ENCODE results near the gene MYO1F. TPM values are rescaled to one million over a fixed set of nuclear protein-coding genes. Genes with fewer than 3 reads are reported as not detected.

MYO1F gene
- total RNA-seq, 1 experiment from 2014 or later = not detected

DNA sequence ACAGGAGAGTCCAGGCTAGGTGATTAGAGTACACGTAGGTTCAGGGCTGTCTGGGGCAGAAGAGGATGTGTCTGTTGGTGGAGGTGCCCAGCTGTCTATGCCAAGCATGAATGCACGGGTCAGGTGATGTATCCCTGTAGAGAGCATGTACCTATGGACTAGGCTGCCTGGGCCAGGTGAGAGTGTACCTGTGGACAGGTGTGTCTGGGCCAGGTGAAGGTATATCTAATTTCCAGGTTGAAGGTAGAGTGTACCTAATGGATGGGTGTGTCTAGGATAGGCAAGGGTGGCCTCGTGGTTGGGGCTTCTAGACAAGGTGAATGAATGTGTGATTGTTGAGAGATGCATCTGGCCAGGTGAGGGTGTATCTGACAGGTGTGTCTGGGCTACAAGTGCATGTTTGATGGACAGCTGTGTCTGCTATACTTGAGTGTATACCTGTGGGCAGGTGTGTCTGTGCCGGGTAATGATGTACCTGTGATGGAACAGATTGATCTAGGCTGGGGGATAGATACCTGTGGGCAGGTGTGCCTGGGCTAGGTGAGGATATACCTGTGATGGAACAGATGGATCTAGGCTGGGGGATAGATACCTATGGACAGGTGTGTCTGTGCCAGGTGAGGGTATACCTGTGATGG lies 47.8 kb downstream of the MYO1F start:
- no peak for DNase-seq
- no peaks in the 10 kb centered on the region for H3K27me3 Mint-ChIP-seq (ENCODE audit: unreplicated experiment)
- H3K36me3 Mint-ChIP-seq (ENCODE audit: insufficient read depth, unreplicated experiment) = peaks cover 4% of the 10 kb centered on the region
- TF ChIP-seq, protein P1, sequence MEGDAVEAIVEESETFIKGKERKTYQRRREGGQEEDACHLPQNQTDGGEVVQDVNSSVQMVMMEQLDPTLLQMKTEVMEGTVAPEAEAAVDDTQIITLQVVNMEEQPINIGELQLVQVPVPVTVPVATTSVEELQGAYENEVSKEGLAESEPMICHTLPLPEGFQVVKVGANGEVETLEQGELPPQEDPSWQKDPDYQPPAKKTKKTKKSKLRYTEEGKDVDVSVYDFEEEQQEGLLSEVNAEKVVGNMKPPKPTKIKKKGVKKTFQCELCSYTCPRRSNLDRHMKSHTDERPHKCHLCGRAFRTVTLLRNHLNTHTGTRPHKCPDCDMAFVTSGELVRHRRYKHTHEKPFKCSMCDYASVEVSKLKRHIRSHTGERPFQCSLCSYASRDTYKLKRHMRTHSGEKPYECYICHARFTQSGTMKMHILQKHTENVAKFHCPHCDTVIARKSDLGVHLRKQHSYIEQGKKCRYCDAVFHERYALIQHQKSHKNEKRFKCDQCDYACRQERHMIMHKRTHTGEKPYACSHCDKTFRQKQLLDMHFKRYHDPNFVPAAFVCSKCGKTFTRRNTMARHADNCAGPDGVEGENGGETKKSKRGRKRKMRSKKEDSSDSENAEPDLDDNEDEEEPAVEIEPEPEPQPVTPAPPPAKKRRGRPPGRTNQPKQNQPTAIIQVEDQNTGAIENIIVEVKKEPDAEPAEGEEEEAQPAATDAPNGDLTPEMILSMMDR (IDR thresholded peaks at IDR 0.05; ENCODE audit: unreplicated experiment) = no peak
- no TSS peak for BruUV-seq (replicated peaks)
- no peaks in the 10 kb centered on the region for H3K9me3 Mint-ChIP-seq (ENCODE audit: low read depth, unreplicated experiment)
- peaks cover 11% of the 10 kb centered on the region for H3K4me1 Mint-ChIP-seq (ENCODE audit: low read depth, unreplicated experiment)
- H3K4me3 Mint-ChIP-seq (ENCODE audit: low read depth, unreplicated experiment) = no peak overlapping the region
- CTCF ChIA-PET = no interaction called here
- intact Hi-C loops (cut with micrococcal nuclease; ENCODE audit: unreplicated experiment) = no loop called here
- no peak overlapping the region for H3K27ac Mint-ChIP-seq (ENCODE audit: unreplicated experiment)

DNA sequence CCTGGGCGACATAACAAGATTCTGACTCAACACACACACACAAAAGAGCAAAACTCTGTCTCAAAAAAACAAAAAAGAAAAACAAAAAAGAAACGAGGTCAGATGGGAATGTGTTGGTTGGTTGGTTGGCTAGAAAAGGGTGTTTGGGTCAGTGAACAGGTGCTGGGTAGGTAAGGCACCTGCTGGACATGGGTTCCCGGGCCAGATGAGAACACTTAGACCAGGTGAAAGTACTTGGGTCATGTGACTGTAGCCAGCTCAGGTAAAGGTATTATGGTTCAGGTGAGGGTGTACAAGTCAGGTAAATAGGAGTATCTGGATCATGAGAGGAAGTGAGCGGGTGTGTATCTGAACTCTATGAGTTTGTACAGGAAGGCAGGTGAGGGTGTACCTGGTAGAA lies 48.7 kb downstream of the MYO1F start:
- intact Hi-C loops (cut with micrococcal nuclease; ENCODE audit: unreplicated experiment) = no loop called here
- TF ChIP-seq, protein P1 (IDR thresholded peaks at IDR 0.05; ENCODE audit: unreplicated experiment) = no peak
- no peaks in the 10 kb centered on the region for H3K9me3 Mint-ChIP-seq (ENCODE audit: low read depth, unreplicated experiment)
- DNase-seq = no peak
- CTCF ChIA-PET = no interaction called here
- peaks cover 4% of the 10 kb centered on the region for H3K36me3 Mint-ChIP-seq (ENCODE audit: insufficient read depth, unreplicated experiment)
- BruUV-seq (replicated peaks) = no TSS peak
- H3K4me1 Mint-ChIP-seq (ENCODE audit: low read depth, unreplicated experiment) = peaks cover 11% of the 10 kb centered on the region
- no peaks in the 10 kb centered on the region for H3K27me3 Mint-ChIP-seq (ENCODE audit: unreplicated experiment)
- no peak overlapping the region for H3K4me3 Mint-ChIP-seq (ENCODE audit: low read depth, unreplicated experiment)
- H3K27ac Mint-ChIP-seq (ENCODE audit: unreplicated experiment) = no peak overlapping the region

DNA sequence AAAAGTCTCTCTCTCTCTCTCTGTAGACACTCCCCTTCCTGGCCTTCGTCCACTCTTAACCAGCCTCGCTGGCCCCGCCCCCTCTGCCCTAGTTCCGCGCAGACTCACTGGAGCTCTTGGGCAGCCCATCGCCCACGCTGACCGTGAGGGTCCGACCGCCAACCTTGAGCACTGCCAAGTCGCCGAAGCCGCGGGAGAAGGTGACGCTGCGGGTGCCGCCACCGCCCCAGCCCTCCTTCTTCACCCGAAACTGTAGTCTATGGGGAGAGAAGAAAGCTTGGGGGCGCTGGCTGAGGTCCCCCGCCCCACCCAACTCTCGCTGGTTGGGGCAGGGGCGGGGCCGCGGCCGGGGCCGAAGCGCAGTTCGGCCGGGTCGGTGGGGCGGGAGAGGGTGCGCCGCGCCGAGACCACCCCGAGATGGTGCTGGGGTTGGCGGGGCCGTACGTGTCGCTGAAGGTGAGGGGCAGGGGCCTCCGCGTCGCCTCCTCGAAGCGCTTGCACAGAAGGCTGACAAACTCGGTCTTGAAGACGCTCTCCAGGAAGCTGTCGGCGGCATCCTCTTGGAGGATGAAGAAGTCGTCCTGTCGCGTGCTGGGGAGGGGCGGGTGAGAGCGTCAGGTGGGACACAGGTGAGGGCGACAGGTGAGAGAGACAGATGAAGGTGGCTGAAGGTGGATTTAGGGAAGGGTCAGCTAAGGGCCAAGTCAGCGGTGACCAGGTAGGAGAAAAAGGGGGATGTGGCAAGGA lies 50.7 kb downstream of the MYO1F start:
- Mint-ChIP-seq H3K4me1 (ENCODE audit: low read depth, unreplicated experiment) (peaks cover 11% of the 10 kb centered on the region), H3K9me3 (ENCODE audit: low read depth, unreplicated experiment) (no peaks in the 10 kb centered on the region), H3K36me3 (ENCODE audit: insufficient read depth, unreplicated experiment) (peaks cover 4% of the 10 kb centered on the region), H3K4me3 (ENCODE audit: low read depth, unreplicated experiment) (no peak overlapping the region), H3K27me3 (ENCODE audit: unreplicated experiment) (no peaks in the 10 kb centered on the region), H3K27ac (ENCODE audit: unreplicated experiment) (no peak overlapping the region)
- BruUV-seq (replicated peaks) = no TSS peak
- TF ChIP-seq, protein P1 (IDR thresholded peaks at IDR 0.05; ENCODE audit: unreplicated experiment) = no peak
- CTCF ChIA-PET = interaction anchor here (0.6 to 1.0 kb wide), 3 partner anchors 13 to 1155 kb away, joined by 3 read pairs; partner anchors contain the start of genes MARCHF2 and ZNF414
- intact Hi-C loops (cut with micrococcal nuclease; ENCODE audit: unreplicated experiment) = no loop called here
- DNase-seq = peak; percentile 92

DNA sequence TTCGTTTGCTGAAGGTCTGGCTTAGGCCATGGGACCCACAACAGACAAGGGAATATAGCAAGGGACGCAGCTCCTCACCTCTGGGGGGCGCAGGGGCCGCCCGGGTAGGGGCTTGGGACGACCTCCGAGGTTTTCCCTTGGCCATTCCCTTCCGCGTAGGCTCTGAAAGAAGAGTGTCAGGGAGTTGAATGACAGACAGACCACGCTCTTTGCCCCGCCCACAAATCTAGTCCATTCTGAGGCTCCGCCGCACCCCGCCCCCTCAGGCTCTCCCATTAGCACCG lies 51.9 kb downstream of the MYO1F start:
- intact Hi-C loops (cut with micrococcal nuclease; ENCODE audit: unreplicated experiment) = no loop called here
- TF ChIP-seq, protein P1 (IDR thresholded peaks at IDR 0.05; ENCODE audit: unreplicated experiment) = no peak
- BruUV-seq (replicated peaks) = no TSS peak

More for the DNA sequence above, 51.9 kb downstream of the MYO1F start:
- H3K9me3 Mint-ChIP-seq (ENCODE audit: low read depth, unreplicated experiment) = no peaks in the 10 kb centered on the region
- H3K4me3 Mint-ChIP-seq (ENCODE audit: low read depth, unreplicated experiment) = no peak overlapping the region
- peaks cover 11% of the 10 kb centered on the region for H3K4me1 Mint-ChIP-seq (ENCODE audit: low read depth, unreplicated experiment)
- peaks cover 4% of the 10 kb centered on the region for H3K36me3 Mint-ChIP-seq (ENCODE audit: insufficient read depth, unreplicated experiment)
- no peaks in the 10 kb centered on the region for H3K27me3 Mint-ChIP-seq (ENCODE audit: unreplicated experiment)
- CTCF ChIA-PET = no interaction called here
- no peak for DNase-seq
- H3K27ac Mint-ChIP-seq (ENCODE audit: unreplicated experiment) = no peak overlapping the region

All from Calu3 (cell line).